ENCODE data around the gene TRIM2. TPM values are rescaled to one million over a fixed set of nuclear protein-coding genes. Genes with fewer than 3 reads are reported as not detected.

TRIM2 gene
- total and polyA plus RNA-seq, 2 of the 8 experiments (the other 6 are each of a cell fraction or from before 2014, with no cell fraction given), result 34.0 to 59.8 TPM

DNA sequence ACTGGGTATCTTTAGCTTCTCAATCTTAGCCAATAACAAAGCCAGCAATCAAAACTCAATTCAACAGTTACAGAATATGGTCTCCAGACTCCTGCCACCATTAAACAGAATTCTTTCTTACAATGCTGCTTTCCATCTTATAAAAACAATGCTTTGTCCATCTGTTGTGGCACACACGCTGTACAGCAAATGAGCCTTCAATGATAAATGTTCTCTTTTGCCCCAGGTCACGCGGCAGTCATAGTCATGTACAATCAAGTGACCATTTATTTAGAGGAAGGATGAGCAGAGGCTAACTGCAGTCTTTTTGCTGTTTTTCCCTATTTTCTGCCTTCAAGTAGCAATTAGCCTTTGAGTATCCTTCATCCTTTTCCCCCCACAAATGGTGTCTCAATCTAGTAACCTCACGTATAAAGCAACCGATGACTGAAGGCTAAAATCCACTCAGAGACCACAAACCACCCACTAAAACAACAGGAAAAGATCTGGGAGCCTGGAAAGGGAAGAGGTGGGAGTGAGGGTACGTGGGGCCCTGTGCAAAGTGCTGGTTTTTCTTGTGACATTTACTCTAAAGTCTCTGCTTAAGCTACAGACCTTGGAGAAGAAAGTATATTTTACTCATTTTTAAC, 24.4 kb downstream of the TRIM2 start (continued):
- TF ChIP-seq, protein P1, sequence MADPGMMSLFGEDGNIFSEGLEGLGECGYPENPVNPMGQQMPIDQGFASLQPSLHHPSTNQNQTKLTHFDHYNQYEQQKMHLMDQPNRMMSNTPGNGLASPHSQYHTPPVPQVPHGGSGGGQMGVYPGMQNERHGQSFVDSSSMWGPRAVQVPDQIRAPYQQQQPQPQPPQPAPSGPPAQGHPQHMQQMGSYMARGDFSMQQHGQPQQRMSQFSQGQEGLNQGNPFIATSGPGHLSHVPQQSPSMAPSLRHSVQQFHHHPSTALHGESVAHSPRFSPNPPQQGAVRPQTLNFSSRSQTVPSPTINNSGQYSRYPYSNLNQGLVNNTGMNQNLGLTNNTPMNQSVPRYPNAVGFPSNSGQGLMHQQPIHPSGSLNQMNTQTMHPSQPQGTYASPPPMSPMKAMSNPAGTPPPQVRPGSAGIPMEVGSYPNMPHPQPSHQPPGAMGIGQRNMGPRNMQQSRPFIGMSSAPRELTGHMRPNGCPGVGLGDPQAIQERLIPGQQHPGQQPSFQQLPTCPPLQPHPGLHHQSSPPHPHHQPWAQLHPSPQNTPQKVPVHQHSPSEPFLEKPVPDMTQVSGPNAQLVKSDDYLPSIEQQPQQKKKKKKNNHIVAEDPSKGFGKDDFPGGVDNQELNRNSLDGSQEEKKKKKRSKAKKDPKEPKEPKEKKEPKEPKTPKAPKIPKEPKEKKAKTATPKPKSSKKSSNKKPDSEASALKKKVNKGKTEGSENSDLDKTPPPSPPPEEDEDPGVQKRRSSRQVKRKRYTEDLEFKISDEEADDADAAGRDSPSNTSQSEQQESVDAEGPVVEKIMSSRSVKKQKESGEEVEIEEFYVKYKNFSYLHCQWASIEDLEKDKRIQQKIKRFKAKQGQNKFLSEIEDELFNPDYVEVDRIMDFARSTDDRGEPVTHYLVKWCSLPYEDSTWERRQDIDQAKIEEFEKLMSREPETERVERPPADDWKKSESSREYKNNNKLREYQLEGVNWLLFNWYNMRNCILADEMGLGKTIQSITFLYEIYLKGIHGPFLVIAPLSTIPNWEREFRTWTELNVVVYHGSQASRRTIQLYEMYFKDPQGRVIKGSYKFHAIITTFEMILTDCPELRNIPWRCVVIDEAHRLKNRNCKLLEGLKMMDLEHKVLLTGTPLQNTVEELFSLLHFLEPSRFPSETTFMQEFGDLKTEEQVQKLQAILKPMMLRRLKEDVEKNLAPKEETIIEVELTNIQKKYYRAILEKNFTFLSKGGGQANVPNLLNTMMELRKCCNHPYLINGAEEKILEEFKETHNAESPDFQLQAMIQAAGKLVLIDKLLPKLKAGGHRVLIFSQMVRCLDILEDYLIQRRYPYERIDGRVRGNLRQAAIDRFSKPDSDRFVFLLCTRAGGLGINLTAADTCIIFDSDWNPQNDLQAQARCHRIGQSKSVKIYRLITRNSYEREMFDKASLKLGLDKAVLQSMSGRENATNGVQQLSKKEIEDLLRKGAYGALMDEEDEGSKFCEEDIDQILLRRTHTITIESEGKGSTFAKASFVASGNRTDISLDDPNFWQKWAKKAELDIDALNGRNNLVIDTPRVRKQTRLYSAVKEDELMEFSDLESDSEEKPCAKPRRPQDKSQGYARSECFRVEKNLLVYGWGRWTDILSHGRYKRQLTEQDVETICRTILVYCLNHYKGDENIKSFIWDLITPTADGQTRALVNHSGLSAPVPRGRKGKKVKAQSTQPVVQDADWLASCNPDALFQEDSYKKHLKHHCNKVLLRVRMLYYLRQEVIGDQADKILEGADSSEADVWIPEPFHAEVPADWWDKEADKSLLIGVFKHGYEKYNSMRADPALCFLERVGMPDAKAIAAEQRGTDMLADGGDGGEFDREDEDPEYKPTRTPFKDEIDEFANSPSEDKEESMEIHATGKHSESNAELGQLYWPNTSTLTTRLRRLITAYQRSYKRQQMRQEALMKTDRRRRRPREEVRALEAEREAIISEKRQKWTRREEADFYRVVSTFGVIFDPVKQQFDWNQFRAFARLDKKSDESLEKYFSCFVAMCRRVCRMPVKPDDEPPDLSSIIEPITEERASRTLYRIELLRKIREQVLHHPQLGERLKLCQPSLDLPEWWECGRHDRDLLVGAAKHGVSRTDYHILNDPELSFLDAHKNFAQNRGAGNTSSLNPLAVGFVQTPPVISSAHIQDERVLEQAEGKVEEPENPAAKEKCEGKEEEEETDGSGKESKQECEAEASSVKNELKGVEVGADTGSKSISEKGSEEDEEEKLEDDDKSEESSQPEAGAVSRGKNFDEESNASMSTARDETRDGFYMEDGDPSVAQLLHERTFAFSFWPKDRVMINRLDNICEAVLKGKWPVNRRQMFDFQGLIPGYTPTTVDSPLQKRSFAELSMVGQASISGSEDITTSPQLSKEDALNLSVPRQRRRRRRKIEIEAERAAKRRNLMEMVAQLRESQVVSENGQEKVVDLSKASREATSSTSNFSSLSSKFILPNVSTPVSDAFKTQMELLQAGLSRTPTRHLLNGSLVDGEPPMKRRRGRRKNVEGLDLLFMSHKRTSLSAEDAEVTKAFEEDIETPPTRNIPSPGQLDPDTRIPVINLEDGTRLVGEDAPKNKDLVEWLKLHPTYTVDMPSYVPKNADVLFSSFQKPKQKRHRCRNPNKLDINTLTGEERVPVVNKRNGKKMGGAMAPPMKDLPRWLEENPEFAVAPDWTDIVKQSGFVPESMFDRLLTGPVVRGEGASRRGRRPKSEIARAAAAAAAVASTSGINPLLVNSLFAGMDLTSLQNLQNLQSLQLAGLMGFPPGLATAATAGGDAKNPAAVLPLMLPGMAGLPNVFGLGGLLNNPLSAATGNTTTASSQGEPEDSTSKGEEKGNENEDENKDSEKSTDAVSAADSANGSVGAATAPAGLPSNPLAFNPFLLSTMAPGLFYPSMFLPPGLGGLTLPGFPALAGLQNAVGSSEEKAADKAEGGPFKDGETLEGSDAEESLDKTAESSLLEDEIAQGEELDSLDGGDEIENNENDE (IDR thresholded peaks at IDR 0.05; ENCODE audit: insufficient replicate concordance, low read length), result no peak
- TF ChIP-seq CBX5 (IDR thresholded peaks at IDR 0.05; ENCODE audit: low read depth, low read length), result no peak
- TF ChIP-seq RXRA (IDR thresholded peaks at IDR 0.05; ENCODE audit: insufficient read depth, low read depth, low read length), result no peak
- TF ChIP-seq SP4 (IDR thresholded peaks at IDR 0.05; ENCODE audit: low read length), result no peak
- TF ChIP-seq CTBP2 (IDR thresholded peaks at IDR 0.05; ENCODE audit: borderline replicate concordance, insufficient read depth, insufficient read length, low read length), result no peak
- TF ChIP-seq SUZ12 (IDR thresholded peaks at IDR 0.05; ENCODE audit: low read length), result no peak
- TF ChIP-seq KDM1A (IDR thresholded peaks at IDR 0.05; ENCODE audit: borderline replicate concordance, low read length), result no peak
- TF ChIP-seq, protein P2, sequence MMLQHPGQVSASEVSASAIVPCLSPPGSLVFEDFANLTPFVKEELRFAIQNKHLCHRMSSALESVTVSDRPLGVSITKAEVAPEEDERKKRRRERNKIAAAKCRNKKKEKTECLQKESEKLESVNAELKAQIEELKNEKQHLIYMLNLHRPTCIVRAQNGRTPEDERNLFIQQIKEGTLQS (IDR thresholded peaks at IDR 0.05; ENCODE audit: insufficient read depth, low read depth, low read length), result no peak
- no peak for TF ChIP-seq RAD21 (IDR thresholded peaks at IDR 0.05 in 1 of 2, conservative IDR thresholded peaks at IDR 0.05 in 1 of 2; ENCODE audit: low read depth in 2 of 2, low read length in 2 of 2)
